ENCODE results near the gene LIPK.

- TF ChIP-seq CTCF (IDR thresholded peaks at IDR 0.05; ENCODE audit: insufficient read depth, low read depth, low read length) (no peak), EZH2 (IDR thresholded peaks at IDR 0.05; ENCODE audit: insufficient read depth, low read length) (no peak)
Observed at GRCh38 chr10:88682491-88682890, 23.6 kb upstream of the LIPK start.
